Fibroblast of the aortic adventitia (primary cell): Measurements from ENCODE around the gene ZBTB32. TPM values are rescaled to one million over a fixed set of nuclear protein-coding genes. Genes with fewer than 3 reads are reported as not detected.

Source experiments
- DNase-seq: peaks from one replicate; pipeline ENCODE4 v3.0.0-alpha.2; 2010; ENCODE audit warnings: low read depth
- H3K4me3 ChIP-seq: 2 replicates; pipeline ENCODE4 v1.5.1; 2011; ENCODE audit warnings: low read depth, mild to moderate bottlenecking, control low read depth, low read length, moderate library complexity
- total RNA-seq: library from RNA; depleted of rRNA; stranded (reverse); fragments of >200 nt; gene quantifications from 2 replicates; pipeline ENCODE4 v1.2.3, GENCODE V29; 2012; ENCODE audit warnings: low replicate concordance
- TF ChIP-seq, protein P1 (sequence below): IDR thresholded peaks from 2 replicates; pipeline ENCODE4 v1.5.1; 2011; ENCODE audit warnings: mild to moderate bottlenecking, low read length, control low read depth, inconsistent platforms; ENCODE audit not compliant: insufficient read depth

The ZBTB32 gene
- total RNA-seq, 1 donor: not detected

DNA sequence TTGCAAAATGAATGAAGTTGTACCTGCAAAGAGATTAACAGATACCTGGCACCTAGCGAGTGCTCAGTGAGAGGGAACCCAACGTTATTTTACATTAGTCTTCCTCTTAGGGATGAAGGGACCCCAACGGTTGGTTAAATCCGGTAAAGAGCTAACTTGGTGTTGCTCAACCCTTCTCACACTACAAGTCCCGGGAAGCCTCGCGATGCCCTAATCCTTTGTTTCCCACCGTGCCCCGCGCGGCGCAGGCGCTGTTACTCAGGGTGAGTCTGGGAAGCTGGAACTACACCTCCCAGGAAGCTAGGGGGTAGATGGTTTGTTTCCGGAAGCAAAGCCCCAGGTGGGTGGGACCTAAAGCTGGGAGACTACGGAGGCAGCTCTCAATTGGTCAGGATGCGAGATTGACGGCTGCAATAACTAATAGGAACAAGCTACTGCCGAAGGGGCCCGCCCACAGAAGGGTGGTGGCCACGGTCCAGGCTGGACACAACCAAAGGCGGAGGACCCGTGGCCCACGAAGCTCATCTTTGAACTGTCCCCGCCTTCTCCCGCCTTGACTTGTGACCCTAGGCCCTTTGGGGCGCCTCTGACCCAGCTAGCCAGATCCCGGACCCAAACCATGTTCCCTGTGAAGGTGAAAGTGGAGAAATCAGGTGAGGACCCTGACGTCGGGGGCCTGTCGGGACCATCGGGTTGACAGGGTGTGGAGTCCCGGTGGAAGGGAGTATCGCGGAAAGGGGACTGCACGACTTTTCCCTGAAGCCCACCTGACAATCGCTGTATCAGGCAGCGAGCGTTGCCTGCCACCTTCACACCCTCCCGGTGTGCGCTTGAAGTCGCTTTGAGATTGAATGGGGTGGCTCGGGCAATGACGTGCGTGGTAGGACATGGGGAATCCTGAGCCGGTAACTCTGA lies 44.0 kb downstream of the ZBTB32 start, which contains the start of gene LIN37:
Gene LIN37, plus strand, starts transcription at position 471 of the 915 bp plus-strand sequence. Its CDS starts 149 bp downstream, at position 620.
- peak within 1 kb of the TSS; percentile 99 for H3K4me3 ChIP-seq
- peak; percentile 100 for DNase-seq
- TF ChIP-seq, protein P1, sequence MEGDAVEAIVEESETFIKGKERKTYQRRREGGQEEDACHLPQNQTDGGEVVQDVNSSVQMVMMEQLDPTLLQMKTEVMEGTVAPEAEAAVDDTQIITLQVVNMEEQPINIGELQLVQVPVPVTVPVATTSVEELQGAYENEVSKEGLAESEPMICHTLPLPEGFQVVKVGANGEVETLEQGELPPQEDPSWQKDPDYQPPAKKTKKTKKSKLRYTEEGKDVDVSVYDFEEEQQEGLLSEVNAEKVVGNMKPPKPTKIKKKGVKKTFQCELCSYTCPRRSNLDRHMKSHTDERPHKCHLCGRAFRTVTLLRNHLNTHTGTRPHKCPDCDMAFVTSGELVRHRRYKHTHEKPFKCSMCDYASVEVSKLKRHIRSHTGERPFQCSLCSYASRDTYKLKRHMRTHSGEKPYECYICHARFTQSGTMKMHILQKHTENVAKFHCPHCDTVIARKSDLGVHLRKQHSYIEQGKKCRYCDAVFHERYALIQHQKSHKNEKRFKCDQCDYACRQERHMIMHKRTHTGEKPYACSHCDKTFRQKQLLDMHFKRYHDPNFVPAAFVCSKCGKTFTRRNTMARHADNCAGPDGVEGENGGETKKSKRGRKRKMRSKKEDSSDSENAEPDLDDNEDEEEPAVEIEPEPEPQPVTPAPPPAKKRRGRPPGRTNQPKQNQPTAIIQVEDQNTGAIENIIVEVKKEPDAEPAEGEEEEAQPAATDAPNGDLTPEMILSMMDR: peak; percentile 43

GRCh38 chr19:35750167-35750566 lies 45.8 kb downstream of the ZBTB32 start:
- TF ChIP-seq, protein P1: no peak
- no peak for DNase-seq
- H3K4me3 ChIP-seq: no peak overlapping the region

- H3K4me3 ChIP-seq: no peak overlapping the region
- TF ChIP-seq, protein P1: no peak
- DNase-seq: peak; percentile 24
These were observed 47.7 kb downstream of the ZBTB32 start for GRCh38 chr19:35751839-35752745.

- DNase-seq: peak; percentile 24
- H3K4me3 ChIP-seq: no peak overlapping the region
- TF ChIP-seq, protein P1: no peak
These were observed 48.5 kb downstream of the ZBTB32 start for GRCh38 chr19:35752746-35753350.

DNA sequence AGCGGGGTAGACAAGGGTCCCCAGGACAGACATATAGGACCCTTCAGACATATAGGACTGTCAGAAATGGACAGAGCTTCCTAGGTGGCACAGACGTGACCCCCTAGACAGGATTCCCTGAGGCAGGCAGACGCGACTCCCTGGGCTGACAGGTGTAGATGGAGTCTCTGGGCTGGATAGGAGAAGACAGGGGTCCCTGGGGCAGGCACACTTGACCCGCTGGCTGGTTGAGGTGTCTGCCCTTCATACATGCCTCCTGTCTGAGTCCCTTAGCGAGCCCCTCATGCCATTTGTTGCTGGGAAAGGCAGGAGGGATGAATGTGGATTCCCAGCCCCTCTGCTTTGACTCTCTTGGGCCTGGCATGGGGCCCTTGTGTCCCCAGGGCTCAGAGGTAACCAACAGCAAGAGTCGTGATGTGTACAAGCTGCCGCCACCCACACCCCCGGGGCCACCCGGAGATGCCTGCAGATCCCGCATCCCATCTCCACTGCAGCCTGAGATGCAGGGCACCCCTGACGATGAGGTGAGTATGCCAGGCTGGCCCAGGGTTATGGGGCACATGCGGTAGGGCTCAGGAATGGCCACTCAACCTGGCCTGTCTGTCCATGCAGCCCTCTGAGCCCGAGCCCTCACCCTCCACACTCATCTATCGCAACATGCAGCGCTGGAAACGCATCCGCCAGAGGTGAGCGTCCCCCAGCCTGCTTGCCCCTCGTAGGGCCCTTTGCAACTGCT lies 49.4 kb downstream of the ZBTB32 start:
- TF ChIP-seq, protein P1: no peak
- peak; percentile 41 for DNase-seq

More for the DNA sequence above, 49.4 kb downstream of the ZBTB32 start:
- H3K4me3 ChIP-seq: no peak overlapping the region
